Lower lobe of right lung (tissue), 2 donors: ENCODE measurements around the gene PCBP3. TPM values are rescaled to one million over a fixed set of nuclear protein-coding genes. Genes with fewer than 3 reads are reported as not detected.

Experiments
- ATAC-seq, 2 donors: fragments of 200-7000 bp; cut with Tn5 transposase; one replicate each; pipeline ENCODE4 v1.9.1; 2020 to 2022; ENCODE audit warnings: mild to moderate bottlenecking in 2 of 2, moderate library complexity in 2 of 2
- DNase-seq: peaks from one replicate; pipeline ENCODE4 v3.0.0-alpha.2; 2020
- H3K27ac ChIP-seq: fragments of 200-600 bp; one replicate; pipeline ENCODE4 v1.8.0; 2022
- H3K27me3 ChIP-seq: fragments of 200-600 bp; one replicate; pipeline ENCODE4 v1.8.0; 2022; ENCODE audit warnings: low read depth
- H3K36me3 ChIP-seq: fragments of 200-600 bp; one replicate; pipeline ENCODE4 v1.8.0; 2022; ENCODE audit warnings: mild to moderate bottlenecking
- H3K4me1 ChIP-seq: fragments of 200-600 bp; one replicate; pipeline ENCODE4 v1.8.0; 2022
- H3K4me3 ChIP-seq: fragments of 200-600 bp; one replicate; pipeline ENCODE4 v1.8.0; 2022; ENCODE audit warnings: mild to moderate bottlenecking
- H3K9me3 ChIP-seq: fragments of 200-600 bp; one replicate; pipeline ENCODE4 v1.8.0; 2022
- CTCF ChIP-seq: fragments of 200-600 bp; IDR thresholded peaks from one replicate; pipeline ENCODE4 v1.8.0; 2022; ENCODE audit warnings: antibody characterized with exemption, mild to moderate bottlenecking
- intact Hi-C: fragments of 100-400 bp; cut with DNase I; formaldehyde crosslinking; loops from one replicate; pipeline ENCODE4 v1.11.0; 2022
- total RNA-seq: library from RNA; stranded (reverse); fragmentation: NEBNext Ultra II Directional; extraction: Animal tissue kit (Norgen Biotek cat#: 25700); gene quantifications from one replicate; pipeline ENCODE4 v1.2.1, GENCODE V29; 2021
- donor health status: DM: no; HTN: yes; CAD: no; lungs with severe emphysema.

PCBP3 gene
- total RNA-seq, 1 donor from 2014 or later = 4.5 TPM

GRCh38 chr21:45833414-45833813, 189.9 kb downstream of the PCBP3 start:
- H3K4me1 ChIP-seq = peaks cover 11% of the 10 kb centered on the region
- H3K27me3 ChIP-seq = no peaks in the 10 kb centered on the region
- TF ChIP-seq CTCF = no peak
- H3K9me3 ChIP-seq = no peaks in the 10 kb centered on the region
- intact Hi-C loops = no loop called here
- ATAC-seq (no peak), DNase-seq (no peak)
- no peak overlapping the region for H3K27ac ChIP-seq
- H3K4me3 ChIP-seq = no peak overlapping the region
- H3K36me3 ChIP-seq = no peaks in the 10 kb centered on the region

GRCh38 chr21:45834026-45834715, 190.6 kb downstream of the PCBP3 start:
- DNase-seq (no peak), ATAC-seq (no peak)
- H3K4me3 ChIP-seq = no peak overlapping the region
- H3K36me3 ChIP-seq = no peaks in the 10 kb centered on the region
- intact Hi-C loops = no loop called here
- no peaks in the 10 kb centered on the region for H3K9me3 ChIP-seq
- no peak for TF ChIP-seq CTCF
- no peak overlapping the region for H3K27ac ChIP-seq
- H3K27me3 ChIP-seq = no peaks in the 10 kb centered on the region
- H3K4me1 ChIP-seq = peaks cover 8% of the 10 kb centered on the region

GRCh38 chr21:45834821-45835293, 191.3 kb downstream of the PCBP3 start:
- Histone ChIP-seq H3K4me3 (no peak overlapping the region), H3K9me3 (no peaks in the 10 kb centered on the region), H3K36me3 (no peaks in the 10 kb centered on the region), H3K4me1 (peaks cover 2% of the 10 kb centered on the region), H3K27me3 (no peaks in the 10 kb centered on the region), H3K27ac (no peak overlapping the region)
- no peak for TF ChIP-seq CTCF
- DNase-seq (no peak), ATAC-seq (peak in 1 of 2 donors; percentile 10)
- intact Hi-C loops = no loop called here

- Histone ChIP-seq H3K9me3 (peaks cover 2% of the 10 kb centered on the region), H3K27ac (no peak overlapping the region), H3K36me3 (no peaks in the 10 kb centered on the region), H3K4me1 (no peaks in the 10 kb centered on the region), H3K27me3 (no peaks in the 10 kb centered on the region), H3K4me3 (no peak overlapping the region)
- ATAC-seq (no peak), DNase-seq (no peak)
- no peak for TF ChIP-seq CTCF
- intact Hi-C loops = no loop called here
Observed at GRCh38 chr21:45835301-45836267, 192.1 kb downstream of the PCBP3 start.

GRCh38 chr21:45836268-45836655, 192.7 kb downstream of the PCBP3 start:
- DNase-seq (no peak), ATAC-seq (no peak)
- TF ChIP-seq CTCF = no peak
- Histone ChIP-seq H3K4me1 (no peaks in the 10 kb centered on the region), H3K27me3 (no peaks in the 10 kb centered on the region), H3K9me3 (peaks cover 8% of the 10 kb centered on the region), H3K4me3 (no peak overlapping the region), H3K36me3 (no peaks in the 10 kb centered on the region), H3K27ac (no peak overlapping the region)
- intact Hi-C loops = no loop called here
